Stimulated activated CD4-positive, alpha-beta T cell treated with anti-CD3 and anti-CD28 coated beads, Interleukin-4, amount 100 ng/mL, for 4 hours (primary cell): Measurements from ENCODE around the gene LINGO1.

Experiments
- DNase-seq, 2 experiments: peaks; one replicate each; pipeline ENCODE4 v3.0.0-alpha.2; 2020

Gene LINGO1, protein sequence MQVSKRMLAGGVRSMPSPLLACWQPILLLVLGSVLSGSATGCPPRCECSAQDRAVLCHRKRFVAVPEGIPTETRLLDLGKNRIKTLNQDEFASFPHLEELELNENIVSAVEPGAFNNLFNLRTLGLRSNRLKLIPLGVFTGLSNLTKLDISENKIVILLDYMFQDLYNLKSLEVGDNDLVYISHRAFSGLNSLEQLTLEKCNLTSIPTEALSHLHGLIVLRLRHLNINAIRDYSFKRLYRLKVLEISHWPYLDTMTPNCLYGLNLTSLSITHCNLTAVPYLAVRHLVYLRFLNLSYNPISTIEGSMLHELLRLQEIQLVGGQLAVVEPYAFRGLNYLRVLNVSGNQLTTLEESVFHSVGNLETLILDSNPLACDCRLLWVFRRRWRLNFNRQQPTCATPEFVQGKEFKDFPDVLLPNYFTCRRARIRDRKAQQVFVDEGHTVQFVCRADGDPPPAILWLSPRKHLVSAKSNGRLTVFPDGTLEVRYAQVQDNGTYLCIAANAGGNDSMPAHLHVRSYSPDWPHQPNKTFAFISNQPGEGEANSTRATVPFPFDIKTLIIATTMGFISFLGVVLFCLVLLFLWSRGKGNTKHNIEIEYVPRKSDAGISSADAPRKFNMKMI

DNA sequence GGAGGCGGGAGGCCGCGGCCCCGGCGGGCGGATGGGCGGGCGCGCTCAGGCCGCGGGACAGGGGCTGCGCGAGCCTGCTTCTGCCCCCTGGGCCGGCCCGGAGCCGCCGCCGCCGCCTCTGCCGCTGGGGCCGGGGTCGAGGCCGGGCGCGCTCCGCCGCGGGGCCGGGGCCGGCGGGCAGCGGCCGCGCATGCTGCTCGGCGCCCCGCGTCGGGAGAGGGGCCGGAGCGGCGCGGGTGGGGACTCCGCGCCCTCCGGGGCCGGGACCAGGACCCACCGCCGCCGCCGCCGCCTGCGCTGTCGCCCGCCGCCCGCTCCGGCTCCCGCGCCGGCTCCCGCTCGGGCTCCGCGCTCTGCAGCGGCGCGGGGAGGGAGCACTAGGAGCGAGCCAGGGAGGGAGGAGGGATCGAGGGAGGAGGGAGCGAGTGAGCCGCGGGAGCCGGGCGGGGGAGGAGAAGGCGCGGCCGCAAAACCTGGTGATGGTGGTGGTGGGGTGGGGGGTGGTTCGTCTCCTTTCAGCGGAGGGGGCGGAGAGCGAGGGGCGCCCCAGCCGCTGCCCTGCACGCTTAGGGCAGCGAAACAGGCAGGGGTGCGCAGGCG, at the start of gene LINGO1:
Gene LINGO1, minus strand, starts transcription at position 379 of the 600 bp plus-strand sequence. CDS start 597 bp downstream, outside the sequence.
- no peak for DNase-seq

DNA sequence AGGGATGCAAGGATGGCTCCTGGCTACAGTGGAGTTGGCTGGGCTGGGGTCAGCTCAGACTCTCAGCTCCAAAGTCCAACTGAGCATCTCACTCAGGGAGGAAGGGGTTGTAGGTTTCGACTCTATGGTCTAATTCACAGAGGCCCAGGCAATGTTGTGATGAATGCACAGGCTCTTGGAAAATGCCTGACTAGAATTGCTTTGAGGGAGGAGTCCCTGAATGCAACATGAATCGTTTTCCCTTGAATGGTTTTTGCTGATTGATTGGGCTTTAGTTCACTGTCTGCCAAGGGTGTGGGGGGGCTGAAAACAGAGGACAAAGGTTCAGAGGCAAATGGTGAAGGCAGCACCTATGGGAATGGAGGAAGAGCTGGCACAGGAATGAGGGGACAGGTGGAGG, 48.6 kb upstream of the LINGO1 start:
- no peak for DNase-seq

DNA sequence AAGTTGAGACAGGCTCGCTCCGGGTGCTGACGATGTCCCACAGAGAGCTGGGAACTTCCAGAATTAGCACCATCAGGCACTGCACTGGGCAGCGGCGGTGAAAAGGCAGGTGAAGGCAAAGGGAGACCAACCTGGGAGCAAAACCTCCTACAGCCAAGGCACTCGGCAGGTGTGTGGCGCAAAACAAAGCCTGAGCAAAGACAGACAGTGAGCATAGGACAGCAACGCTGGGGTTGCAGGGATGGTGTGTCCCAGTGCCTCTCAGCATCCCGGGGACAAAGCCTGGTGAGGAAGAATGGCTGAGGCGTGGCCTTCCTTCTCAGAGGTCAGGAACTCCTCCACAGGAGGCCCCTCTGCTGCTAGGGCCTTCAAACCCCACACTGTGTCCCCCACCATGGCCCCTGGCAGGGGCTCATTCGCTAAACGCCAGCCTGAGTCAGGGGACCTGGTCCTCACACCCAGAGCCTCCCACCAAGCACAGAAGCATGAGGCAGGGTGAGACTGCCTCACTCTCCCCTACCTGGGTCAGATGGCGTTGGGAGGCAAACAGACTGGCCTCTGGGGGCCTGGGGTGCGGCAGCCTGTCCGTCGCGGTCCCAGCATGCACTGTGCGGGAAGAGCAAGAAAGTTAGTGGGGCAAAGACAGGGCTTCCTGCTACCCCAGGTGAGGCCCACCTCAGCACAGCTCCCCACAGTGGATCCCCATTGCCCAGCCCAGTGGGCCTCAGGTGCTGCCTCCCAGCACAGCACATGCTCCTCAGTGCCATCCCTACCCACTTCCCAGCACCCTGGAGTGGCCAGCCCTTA, 44.1 kb upstream of the LINGO1 start:
- DNase-seq = no peak

DNA sequence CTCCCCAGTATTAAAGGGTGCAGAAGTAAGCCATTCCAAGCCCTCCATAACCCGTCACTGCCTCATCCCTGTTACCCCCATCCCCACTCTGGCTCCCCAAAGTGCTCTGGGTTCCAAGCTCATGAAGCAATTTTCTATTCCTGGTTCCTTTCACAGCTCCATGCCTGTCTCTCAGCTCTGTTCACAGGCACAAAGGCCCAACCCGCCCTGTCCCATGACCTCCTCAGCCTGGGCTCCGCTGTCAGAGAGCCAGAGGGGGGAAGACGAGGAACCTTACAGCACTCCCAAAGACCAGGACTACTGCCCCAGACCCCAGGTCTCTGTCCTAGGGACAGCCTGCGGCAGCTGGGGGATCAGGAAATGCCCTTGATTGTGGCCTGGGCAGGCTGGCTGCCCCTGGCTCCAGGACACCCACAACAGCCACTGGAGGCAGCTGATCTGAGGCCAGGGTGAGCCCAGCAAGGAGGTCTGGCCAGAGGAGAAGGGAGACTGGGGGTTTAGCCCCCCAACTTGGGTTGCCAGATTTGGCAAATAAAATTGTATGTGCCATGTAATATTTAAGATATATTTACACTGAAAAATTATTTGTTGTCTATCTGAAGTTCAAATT, 43.2 kb upstream of the LINGO1 start:
- DNase-seq = no peak

DNA sequence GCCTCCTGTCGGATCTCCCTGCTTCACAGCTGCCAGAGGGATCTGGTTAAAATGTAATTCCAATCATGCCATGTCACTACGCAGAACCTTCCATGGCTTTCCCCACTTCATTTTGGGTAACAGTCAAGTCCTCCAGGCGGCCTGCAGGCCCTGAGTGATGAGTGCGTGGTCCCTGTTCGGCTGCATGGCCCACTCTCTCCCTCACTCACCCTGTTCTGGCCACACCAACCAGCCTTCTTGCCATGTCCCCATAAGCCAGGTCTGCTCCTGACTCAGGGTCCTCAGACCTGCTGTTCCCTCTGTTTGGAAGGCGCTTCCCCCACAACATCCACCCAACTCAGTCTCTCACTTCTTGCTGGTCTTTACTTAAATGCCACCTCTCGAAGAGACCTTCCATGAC, 41.6 kb upstream of the LINGO1 start:
- DNase-seq = no peak

DNA sequence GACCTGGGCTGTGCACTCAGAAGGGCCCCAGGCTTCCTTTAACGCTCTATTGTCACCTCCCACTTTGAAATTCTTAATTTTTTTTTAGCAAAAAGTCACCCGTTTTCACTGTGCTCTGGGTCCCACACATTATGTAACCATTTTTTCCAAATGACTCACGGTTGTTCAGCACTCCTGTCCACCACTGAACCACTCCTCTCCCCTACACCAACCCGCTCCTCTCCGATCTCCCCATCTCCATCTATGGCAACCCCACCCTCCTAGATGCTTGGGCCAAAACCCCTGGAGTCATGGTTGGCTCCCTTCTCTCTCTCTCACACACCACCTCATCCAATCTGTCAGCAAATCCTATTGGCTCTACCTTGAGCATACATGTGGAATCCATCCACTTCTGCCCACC, 41.2 kb upstream of the LINGO1 start:
- no peak for DNase-seq

DNA sequence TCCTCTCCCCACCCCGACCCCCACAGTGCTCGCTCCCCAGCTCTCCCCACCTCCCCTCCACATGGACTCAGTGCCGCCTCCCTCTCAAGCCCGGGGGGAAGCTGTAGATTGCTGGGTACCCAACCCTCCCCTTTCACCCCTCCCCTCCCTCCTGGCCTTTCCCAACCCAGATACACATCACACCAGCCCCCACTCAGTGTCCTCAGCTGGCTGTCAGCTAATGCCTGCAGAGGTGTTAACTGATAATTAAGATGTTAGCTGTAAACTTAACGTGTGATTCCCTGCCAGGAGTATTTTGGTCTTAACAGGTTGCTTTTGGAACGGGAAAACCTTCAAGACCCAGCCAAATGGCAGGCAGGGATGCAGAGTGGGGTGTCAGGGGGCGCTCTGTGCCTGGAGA, 39.4 kb upstream of the LINGO1 start:
- DNase-seq = no peak

DNA sequence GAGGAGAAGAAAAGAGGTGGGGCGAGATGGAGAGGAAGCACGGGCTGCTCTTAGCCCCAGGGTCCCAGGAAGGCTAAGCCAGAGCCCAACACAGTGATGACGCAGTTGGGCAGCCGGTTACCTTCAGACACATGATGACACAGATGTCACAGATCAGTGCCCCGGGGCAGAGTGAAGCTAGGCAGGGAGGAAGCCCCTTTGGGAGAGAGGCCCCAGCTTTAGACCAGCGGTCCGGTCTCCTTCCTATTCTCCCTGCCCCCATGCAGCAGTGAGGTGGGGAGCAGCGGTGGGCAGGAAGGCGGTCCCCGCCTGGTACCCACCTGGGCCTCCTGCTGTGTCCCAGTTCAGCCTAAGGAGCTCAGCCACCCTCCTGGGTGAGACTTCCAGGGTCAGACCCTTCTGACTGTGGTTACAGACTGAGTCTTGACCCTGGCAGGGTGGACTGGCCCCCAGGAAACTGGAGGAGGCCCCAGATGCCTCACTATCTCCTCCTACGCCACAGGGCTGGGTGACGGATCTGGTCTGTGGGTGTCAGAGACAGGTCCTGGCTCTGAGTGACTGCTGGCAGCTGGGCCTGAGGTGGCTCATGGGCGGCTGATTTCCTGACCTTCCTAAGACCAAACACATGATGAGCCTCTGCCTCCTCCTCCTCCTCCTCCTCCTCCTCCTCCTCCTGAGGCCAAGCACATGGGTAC, 38.8 kb upstream of the LINGO1 start:
- DNase-seq = no peak

DNA sequence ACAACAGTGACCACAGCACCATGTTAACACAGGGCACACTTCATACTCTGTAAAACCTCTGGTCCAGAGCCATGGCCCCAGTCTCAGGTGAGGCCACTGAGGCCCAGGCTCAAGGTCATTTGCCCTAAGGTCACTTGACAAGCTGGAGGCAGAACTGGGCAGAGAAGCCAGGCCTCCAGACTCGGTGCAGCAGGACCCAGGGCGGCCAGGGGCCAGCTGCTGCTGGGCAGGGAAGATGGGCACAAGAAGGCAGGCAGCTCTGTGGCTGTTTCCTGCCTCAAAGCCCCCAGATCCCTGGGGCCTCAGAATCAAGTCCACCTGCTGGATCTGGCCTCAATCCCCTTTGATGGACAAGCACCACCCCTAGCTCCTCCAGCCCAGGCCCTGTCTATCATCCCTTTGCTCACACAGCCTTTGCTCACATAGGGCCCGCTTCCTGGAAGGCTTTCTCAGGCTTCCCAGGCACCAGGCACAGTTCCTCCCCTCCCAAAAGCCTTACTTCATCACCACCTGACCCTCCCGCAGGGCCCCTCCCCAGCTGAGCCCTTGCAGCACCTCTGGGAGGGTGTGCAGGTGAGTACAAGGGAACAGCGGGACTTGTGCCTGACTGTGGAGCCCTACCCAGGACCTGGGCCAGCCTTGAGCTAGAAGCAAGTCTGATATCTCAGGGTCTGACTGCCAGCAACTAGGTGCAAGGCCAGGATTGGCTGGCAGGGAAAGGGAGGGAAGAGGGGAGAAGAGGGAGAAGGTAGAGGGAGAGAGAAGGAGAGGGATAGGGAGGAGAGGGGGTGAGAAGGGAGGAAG, 38.0 kb upstream of the LINGO1 start:
- DNase-seq = no peak

DNA sequence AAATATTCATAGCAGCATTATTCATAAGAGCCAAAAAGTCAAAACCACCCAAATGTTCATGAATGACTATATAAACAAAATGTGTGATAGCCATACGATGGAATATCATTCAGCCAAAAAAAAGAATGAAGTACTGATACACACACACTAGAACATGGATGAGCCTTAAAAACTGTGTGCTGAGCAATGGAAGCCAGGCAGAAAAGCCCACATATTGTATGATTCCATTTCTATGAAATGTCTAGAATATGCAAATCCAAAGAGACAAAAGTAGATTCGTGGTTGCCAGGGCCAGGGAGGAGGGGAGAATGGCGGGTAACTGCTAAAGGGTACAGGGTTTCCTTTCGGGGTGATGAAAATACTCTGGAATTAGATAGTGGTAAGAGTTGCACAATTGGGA, 37.2 kb upstream of the LINGO1 start:
- no peak for DNase-seq

DNA sequence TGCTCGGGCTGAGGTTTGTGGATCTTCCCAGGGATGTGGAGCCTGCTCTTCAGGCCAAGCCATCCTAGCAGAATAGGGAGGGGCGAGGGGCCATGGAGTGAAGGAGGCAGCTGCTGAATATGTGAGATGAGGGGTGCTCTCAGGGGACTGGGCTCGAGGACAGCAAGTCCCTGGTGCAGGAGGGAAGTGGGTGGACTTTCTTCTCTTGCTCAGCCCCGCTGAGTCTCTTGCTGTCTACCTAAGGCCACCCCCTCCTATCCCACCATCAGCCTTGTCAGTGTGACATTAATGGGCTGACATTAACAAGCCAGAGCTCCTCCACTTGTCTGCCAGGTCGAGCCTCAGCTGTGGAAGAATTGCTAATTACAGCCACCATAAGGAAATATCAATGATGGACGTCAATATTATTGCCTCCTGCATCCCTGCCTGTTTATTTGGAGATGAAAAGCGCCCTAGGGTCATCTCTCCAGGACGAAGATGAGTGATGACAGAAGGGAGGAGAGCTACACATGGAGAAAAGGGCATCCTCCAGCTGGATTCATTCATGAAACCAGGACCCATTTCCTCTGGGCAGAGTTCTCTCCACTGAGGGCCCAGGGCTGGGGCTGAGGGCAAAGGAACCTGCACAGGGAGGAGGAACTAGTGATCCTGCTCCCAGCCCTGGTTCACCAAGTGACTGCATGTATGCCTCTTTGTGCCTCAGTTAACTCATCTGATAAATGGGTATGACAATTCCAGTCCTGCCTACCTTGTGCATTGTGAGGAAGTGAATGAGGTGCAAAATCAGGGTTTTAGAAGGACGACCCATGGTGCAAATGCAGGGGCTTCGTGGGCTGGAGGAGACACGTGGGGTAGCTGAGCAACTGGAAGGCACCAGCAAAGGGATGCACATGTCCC, 34.9 kb upstream of the LINGO1 start:
- DNase-seq = no peak

DNA sequence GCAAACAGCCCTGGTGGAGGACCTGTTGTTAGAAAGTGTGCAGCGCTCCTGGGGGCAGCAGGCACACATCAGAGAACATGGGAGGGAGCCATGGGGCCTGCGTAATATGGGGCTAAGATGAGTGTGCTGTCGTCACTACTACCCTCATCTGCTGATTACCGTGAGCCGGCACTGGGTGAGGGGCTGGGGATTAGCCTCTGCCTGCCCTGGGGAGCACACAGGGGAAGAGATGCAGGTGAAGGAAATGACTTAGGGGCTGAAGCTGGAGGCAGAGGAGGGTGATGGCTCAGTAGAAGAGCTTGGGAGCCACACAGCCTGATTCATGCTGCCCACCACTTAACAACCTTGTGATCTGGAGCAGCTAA, 33.6 kb upstream of the LINGO1 start:
- DNase-seq = no peak

DNA sequence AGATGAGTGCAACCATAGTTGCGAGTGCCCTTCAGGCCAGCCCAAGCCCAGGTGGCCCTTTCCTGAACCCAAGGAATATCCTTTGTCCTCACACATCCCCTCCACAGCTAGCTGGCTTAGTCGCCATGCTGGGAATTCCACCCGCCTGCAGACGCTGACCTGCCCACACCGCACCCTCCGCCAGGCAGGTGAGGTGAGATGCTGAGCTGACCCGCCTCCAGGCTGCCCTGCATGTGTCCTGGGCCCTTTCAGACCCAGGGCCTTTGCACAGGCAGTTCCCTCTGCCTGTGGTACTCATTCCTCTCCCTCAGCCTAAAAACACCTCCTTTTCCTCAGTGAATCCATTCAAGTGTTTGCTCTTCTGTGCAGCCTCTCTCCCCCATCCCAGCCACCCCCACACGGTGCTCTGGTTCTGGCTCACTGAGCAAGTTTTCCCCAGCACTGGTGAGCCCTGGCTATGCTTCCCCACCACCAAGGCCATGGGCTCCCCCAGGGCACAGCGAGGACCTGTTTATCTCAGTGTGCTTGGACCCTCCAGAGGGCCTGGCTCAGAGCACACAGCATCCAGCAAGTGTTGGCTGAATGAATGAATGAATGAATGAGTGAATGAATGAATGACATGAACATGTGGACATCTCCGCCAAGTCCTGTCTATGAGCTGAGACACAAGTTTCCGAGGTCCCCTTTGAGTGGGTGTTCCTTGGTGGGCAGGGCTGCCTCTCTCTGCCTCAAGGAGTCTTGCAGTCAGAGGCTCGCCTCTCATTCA, 33.0 kb upstream of the LINGO1 start:
- no peak for DNase-seq

DNA sequence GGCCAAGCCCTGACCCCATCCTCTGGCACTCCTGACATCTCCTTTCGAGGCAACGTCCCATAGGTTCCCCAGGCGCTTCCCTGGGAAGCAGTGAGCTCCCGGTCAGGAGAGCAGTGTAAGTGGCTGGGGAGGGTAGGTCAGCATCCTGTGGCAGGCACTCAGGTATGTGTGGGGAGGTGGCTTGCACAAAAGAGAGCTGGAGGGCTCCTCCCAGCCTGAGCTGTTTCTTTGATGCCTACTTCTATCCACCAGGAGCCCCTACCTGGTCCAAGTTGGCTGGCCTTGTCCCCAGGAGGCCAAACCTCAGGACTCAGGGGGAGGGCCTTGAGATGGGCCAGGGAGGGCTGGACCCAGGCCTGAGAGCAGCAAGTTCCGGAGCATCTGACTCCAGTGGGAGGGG, 31.7 kb upstream of the LINGO1 start:
- no peak for DNase-seq

DNA sequence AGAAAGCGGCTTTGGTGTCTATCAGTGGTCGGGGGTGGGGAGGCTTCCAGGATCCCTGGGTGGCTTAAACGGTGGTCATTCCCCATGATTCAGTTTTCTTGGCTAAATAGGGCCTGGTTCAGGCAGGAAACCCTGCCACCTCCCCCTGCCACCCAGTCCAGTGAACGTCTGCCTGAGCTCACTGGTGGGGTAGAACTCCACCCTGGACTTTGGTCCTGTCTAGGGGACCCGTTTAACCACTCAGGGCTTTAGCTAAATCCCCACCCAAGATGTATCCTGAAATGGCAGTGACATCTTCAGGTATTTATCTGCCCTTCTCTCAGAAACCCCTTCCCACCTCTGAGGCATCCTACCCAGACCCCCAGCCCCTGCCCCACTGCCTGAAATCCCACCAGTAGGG, 30.5 kb upstream of the LINGO1 start:
- no peak for DNase-seq

DNA sequence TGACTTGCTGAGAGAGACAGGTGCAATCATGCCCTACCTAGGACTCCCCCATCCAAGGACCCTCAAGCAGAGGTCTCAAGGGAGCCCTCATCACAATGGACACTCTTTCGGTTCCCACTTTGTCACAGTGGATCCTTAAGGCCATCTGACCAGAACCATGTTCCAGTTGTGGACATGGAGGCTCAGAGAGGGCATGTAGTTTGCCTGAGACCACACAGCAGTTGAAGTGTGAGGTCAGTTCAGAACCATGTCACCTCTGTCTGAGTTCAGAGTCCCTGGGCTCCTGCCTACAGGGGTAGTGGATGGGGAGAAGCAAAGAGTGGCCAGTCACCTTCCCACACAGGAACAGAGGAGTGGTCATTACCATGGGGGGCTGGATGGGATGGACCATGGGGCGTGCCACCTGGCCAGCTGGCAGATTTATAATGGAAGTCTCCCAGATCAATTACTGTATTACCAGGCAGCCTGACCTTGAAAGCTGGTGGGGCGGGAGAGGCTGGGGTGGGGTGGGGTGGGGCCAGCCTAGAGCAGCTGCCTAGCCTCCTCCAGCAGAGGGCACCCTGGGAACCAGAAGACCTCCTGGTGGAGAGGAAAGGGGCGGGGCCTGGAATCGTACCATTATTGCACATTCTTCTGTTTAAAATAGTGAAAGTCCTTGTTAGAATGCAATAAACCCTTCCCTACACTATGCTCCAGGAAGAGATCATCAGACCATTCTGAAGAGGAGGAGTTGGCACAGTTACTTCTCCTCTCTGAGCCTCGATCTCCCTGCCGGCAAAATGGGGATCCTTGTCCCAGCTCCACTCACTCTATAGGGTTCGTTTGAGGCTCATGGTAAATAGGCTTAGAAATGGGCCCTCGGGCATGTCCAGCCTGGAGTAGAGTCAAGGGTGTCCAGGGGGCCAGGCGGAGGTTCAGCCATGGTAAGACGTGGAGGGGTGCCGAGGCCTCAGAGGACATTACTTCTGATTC, 26.9 kb upstream of the LINGO1 start:
- no peak for DNase-seq

DNA sequence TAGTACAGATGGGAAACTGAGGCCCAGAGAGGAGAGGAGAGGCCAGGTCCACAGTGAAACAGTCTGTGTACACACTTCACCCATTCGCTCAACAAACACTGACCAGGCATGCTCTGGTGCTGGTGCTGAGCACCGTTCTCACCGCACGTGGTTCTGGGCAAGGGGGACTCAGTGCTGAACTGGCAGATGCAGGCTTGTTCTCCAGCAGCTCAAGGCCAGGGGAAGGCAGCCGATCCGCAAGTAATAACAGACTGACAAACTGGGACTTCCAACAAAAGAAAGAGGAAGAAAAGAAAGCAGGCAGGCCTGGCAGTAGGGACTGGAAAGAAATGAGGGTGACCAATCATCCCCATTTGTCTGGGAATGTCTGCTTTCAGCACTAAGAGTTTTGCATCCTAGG, 25.6 kb upstream of the LINGO1 start:
- no peak for DNase-seq

DNA sequence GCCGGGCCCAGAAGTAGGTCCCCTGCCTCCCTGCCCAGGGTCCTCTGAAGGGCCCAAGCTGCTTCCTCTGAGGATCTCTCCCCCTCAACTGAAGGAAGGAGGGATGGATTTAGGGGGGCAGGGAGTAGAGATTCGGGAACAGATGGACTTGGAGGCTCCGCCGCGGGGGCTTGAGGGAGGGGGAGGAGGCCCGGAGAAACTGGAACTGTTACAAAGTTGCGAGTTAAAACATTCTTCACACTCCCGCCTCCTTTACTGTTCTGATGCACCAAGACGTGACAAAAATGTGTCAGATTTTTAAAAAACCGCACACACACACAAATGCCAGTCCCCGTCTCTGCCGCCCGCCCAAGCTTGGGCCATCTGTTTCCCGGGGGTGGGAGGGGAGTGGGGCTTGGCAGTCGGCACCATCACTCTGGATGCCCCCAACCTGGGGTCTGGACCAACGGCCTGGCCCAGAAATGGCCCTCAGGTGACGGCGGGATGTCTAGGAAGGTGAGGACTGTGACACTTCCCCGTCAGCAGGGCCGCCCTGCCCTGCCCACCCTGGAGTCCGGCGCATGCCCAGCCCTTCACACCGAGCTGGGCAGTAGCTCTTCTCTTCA, 25.0 kb upstream of the LINGO1 start:
- DNase-seq = no peak
